HG03460 (cell line): ENCODE data around the gene CEP192.

ENCODE experiments used
- ATAC-seq: cut with Tn5 transposase; IDR thresholded peaks from one replicate; pipeline ENCODE4 v1.9.1; 2021; ENCODE audit not compliant: unreplicated experiment

Gene CEP192

GRCh38 chr18:13100942-13101658 lies 109.9 kb downstream of the CEP192 start:
- no peak for ATAC-seq

GRCh38 chr18:13101659-13102197 lies 110.6 kb downstream of the CEP192 start:
- ATAC-seq = no peak

DNA sequence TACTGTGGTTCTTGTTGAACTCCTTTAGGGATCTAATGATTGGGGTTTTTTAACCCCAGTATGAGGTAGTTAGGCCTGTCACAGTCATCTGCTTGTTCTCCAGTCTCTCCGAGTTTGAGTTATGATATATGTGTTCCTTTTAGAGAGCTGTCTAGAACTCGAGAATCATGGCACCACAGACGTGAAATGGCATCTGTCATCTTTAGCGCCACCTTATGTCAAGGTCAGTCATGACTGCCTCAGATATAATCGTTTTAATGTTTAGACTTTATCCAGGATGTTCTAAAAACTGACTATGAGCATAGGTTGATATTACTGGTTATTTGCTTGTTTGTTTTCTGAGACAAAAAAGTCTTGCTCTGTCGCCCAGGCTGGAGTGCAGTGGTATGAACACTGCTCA lies 112.2 kb downstream of the CEP192 start:
- no peak for ATAC-seq

- ATAC-seq = no peak
Measured at GRCh38 chr18:13105059-13105458, 113.9 kb downstream of the CEP192 start.

DNA sequence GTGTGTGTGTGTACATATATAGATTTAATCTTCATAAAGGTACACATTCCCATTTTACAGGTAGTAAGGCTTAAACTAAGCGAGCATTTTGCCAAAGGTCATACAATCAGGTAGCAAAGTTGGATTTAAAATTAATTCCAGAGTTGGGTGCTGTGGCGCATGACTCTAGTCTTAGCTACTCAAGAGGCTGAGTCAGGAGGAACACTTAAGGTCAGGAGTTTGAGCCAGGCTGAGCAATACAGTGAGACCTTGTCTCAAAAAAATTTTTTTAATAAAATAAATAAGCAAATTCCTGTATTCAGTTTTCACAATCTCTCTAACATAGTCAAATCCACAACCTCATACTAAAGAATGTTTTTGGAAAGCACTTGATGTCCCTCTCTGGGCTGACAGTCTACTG lies 115.9 kb downstream of the CEP192 start:
- ATAC-seq = no peak

DNA sequence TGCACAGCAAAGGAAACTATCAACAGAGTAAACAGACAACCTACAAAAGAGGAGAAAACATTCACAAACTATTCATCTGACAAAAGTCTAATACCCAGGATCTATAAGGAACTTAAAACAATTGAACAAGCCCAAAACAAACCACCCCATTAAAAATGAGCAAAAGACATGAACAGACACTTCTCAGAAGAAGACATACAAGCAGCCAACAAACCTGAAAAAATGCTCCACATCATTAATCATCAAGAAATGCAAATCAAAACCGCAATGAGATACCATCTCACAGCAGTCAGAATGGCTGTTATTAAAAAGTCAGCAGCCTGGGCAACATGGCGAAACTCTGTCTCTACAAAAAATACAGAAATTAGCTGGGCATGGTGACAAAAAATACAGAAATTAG lies 117.2 kb downstream of the CEP192 start:
- no peak for ATAC-seq

DNA sequence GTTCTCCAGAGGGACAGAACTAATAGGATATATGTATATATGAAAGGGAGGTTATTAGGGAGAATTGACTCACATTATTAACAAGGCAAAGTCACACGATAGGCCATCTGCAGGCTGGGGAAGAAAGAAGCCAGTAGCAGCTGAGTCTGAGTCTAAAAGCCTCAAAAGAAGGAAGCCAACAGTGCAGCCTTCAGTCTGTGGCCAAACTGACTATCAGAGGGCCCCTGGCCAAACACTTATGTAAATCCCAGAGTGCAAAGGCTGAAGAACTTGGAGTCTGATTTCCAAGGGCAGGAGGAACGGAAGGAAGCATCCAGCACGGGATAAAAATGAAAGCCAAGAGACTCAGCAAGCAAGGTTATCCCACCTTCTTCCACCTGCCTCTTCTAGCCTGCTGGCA lies 119.4 kb downstream of the CEP192 start:
- no peak for ATAC-seq

DNA sequence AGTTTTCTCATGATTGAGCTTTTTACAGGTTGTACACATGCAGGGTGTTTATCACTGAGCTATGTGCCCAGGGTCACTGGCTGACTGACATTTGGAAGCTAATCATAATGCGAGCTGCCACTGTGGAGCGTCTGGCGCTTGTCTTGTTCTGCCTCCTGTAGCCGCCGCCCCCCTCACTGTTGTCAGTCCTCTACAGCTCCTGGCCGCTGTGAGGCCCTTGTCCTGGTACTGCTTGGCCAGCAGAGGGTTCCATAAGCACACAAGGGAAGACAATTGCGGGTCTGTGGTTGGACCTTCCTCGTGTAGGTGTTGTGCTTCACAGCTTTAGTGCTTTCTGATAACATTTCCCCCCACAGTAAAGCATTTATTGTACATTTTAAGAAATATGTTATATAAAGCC lies 121.8 kb downstream of the CEP192 start:
- ATAC-seq = no peak

DNA sequence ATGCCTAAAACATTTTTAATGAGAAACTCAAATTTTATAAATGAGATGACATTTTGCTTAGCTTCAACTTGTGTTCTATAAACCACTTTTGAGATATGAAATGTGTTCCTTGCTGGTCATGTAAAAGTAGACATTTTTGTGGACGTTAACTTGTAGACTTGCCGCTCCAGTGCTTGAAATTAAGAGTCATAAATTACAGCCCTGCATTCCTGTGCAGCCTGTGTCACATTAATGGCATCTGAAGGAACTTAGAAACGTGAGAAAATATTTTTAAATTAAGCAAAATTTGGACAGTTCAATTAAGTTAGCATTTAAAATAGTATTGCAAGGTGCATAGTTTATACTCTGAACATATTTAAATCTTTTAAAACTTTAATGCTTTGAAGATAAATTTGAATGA lies 129.1 kb downstream of the CEP192 start:
- ATAC-seq = no peak

DNA sequence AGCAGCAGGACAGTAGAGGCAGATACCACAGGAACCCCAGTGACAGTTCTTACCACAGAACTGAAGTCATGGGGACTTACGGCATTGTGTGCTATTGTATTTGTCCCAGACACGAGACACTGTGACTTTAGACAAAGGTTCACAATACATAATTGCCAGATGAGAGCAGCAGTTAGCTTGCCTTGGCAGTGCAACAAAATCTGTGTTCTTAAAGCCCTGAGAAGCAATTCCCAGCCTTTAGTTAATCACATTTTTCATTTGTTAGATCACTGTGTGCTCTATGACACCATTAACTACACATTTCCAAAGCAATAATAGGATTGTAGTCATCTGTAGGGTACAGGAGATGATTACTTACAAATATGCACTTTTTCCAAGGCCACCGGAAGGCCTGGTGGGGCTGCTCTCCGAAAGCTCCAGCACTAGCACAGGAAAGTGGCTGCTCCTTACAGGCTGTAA lies 129.8 kb downstream of the CEP192 start:
- ATAC-seq = no peak

DNA sequence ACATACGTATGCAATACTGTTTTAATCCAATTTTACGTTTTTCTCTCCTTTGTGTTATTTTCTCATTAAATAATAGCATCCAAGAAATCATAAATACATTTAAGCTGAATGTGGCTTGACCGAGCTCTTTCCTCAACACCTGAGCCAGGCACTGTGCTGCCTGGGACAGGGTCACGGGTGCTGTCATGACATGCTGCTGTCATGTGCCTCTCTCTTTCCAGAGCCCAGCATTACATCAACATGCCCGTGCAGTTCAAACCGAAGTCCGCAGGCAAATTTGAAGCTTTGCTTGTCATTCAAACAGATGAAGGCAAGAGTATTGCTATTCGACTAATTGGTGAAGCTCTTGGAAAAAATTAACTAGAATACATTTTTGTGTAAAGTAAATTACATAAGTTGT lies 133.2 kb downstream of the CEP192 start:
- ATAC-seq = no peak

DNA sequence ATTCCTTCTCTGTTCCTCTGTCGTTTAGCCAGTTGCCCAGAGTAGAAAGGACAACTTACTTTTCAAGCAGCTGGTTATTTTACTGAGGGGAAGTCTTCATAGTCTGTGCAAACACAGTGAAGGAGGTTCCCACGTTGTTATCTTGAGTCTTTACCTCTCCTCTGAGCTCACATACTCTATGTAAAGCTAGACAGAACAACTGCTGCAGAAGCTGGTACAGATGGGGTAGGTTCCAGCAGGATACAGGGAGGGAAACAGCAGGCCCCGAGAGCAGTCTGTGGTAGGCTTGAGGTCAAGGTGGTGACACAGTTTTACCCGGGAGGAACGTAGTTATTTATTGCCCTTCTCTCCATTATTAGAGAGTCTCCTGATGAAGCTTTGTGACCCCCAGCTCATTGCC lies 134.0 kb downstream of the CEP192 start:
- ATAC-seq = no peak

GRCh38 chr18:13126966-13127598 lies 135.9 kb downstream of the CEP192 start:
- no peak for ATAC-seq

GRCh38 chr18:13131283-13131682 lies 140.1 kb downstream of the CEP192 start:
- no peak for ATAC-seq

DNA sequence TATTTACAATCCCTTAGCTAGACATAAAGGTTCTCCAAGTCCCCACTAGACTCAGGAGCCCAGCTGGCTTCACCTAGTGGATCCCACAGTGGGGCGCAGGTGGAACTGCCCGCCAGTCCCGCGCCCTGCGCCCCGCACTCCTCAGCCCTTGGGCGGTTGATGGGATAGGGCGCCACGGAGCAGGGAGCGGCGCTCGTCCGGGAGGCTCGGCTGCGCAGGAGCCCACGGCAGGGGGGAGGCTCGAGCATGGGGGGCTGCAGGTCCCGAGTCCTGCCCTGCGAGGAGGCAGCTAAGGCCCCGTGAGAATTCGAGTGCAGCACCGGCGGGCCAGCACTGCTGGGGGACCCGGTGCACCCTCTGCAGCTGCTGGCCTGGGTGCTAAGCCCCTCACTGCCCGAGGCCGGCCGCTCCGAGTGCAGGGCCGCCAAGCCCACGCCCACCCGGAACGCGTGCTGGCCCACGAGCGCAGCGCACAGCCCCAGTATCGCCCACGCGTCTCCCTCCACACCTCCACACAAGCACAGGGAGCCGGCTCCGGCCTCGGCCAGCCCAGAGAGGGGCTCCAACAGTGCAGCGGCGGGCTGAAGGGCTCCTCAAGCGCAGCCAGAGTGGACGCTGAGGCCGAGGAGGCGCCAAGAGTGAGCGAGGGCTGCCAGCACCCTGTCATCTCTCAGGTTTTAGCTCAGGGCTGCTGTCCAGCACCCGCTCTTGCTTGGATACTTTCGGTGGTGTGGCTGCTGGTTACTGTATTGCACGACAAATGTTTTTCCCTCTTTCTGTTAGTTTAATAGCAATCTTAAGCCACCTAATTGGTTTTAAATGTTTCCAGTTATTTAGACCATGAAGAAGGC lies 143.6 kb downstream of the CEP192 start:
- ATAC-seq = no peak

DNA sequence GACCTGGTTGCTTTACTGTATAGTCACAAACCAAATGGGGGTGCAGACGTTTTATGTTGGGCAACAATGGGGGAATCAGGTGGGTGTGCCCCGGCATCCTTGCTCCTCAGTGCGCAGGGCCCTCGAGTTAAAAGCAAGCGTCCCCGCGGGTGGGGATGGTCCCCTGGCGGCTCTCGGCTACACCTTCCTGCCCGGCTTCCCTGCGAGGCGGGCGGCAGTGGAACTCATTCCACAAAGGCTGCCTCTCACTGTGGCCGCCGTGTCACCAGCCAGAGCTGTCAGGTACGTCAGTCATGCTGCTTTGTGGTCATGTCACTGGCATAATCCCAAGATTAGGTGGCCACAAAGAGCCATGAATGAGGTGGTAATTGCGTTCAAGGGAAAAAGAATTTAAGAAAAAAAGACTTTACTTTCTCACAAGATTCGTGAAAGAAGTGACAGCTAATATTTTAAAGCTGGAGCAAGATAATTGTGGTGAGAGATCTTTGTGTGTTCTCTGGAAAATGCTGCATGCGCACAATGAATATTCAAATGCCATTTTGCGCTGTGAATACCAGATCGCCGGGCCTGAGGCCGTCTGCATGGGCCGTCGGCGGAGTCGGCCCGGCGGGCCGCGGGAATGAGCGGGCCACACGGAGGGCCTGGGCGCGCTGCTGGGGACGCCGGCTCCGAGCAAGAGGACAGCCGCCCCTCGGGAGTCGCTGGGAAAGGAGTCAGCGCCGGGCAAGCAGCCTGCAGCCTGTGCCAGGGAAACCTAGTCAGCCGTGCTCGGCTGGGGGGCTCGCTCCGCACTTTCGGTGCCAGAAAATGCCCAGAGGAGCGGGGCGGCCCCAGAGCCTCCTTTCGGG lies 145.1 kb downstream of the CEP192 start:
- no peak for ATAC-seq

- peak; percentile 36 for ATAC-seq
Measured at GRCh38 chr18:13136904-13137669, 145.9 kb downstream of the CEP192 start.

DNA sequence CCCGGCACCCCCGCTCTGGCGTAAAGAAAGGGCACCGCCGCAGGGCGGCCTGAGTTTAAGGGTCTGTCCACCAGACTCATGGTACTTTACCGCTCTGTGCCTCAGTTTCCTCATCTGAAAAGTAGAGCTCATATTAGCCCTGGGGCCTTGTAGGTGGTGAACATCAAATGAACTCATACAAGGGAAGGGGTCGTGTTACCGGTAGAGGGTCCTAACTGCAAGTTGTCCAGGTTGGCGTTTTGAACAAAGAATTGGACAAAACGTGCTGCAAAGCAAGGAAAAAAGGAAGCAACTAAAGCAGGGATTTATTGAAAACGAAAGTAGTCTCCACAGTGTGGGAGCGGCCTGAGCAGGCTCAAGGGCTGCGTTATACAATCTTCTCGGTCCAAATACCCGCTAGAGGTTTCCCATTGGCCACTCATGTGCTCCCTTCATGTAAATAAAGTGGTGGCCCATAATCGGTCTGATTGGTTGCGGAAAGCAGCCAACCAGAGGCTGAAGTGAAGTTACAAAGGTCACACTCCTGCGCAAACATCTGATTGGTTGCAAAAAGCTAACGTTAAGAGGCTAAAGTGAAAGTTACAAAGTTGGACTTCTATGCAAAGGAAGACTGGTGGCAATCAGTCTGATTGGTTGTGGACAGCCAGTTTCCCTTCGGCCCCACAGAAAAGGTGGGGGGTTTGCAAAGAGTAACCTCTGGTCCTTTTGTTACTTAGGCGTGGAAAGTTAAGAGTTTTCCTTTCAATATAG lies 146.7 kb downstream of the CEP192 start:
- peak; percentile 72 for ATAC-seq

DNA sequence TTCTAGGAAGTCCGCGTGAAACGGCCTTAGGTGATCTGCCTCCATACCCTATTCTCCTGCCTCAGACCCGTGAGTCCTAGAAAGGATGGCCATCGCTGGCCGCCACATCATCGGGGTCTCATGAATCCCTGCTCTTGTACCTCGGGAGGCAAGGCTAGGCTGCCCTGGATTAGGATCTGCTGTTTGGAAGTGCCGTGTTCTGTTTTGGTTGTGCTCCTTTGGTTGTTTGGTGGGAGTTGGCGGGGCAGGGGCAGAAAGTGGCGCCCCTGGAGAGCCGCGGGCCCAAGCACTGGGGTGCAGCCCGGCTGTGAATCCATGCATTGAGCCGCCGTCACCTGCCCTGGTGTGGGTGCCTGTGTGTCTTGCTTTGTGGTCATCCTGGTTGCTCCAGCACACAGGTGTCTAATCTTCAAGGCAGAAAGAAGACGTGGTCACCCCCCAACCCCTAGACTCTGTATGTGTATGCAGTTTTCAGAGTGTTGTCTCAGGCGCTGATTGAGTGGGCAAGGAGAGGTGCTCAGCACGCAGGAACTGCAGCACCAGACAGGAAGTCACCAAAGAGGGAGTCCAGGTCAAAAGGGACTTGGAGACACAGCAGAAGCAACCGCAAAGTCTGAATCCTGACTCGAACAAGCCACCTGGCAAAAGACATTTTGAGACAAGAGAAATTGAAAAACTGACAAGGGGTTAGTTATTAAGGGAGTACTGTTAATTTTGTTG lies 147.4 kb downstream of the CEP192 start:
- no peak for ATAC-seq
